Activated CD8-positive, alpha-beta memory T cell treated with anti-CD3 and anti-CD28 coated beads, Interleukin-2, amount 50 U/mL, for 1 hour (primary cell): Measurements from ENCODE around the gene CYSLTR1.
A peak's percentile ranks its signal among the peaks of the same experiment; 100 is the strongest.
"Not testable (repeated sequence)": the region's sequence is repeated elsewhere in the genome, so short reads cannot be mapped to it uniquely, and the experiment has no call there.

Source experiments
- DNase-seq: peaks from one replicate; pipeline ENCODE4 v3.0.0-alpha.2; 2020; ENCODE audit errors: extremely low read depth

CYSLTR1 gene

DNA sequence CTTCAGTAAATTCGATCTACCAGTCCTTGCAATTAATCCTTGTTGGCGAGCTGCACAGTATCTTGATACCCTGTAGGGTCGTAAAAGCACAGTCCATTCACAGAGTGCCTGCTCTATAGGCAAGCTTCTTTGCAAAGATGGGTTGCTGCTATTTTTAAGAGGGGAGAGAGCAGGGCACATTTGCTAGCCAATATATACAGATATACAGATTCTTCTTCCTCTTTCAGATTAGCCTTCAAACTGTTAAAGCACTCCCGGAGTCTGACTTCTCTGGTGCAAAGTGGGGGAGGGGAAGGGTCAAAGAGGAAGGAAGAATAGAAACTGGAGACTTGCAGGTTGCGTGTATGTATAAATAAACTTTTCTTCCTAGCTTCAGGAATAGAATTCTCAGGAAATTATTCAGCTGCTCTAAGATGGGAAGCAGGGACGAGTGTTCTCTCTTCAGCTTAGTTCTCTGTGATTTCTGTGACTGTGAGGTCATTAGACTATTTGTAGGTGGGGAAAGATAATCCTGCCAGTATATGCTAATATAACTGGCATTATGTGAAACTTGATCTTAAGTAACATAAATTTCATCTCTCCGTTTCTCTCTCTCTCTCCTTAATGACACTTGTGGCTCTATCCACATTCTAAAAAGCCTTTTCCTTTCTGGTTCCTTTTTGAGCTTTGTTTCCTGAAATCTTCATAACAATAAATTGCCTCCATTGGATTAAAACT is at the start of gene CYSLTR1:
Gene CYSLTR1, minus strand, starts transcription at position 242 of the 717 bp plus-strand sequence. CDS start 53,865 bp downstream, outside the sequence.
- DNase-seq = no peak

GRCh38 chrX:78377186-78377585 is 49.8 kb upstream of the CYSLTR1 start:
- no peak for DNase-seq

DNA sequence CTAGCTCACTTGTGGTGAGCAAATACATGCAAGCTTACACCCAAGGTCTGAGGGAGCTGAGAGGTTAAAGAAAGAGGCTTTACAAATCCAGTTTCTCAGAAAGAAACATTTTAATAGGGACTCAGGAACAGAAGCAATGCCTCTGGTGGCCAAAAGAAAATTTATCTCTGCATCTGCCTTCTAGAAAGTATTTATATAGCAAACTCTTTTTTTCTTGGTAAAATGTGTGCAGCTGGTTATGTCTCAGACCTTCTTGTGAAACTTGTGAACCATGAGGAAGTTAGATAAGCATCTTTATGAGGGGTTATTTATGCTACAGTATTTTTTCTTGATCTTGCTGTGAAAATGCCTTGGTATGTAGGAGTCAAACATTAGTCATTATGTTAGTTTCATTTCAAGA is 48.5 kb upstream of the CYSLTR1 start:
- no peak for DNase-seq

GRCh38 chrX:78366576-78366975 is 39.2 kb upstream of the CYSLTR1 start:
- DNase-seq = no peak

- DNase-seq = no peak
These were observed 30.1 kb upstream of the CYSLTR1 start for GRCh38 chrX:78357342-78358055.

DNA sequence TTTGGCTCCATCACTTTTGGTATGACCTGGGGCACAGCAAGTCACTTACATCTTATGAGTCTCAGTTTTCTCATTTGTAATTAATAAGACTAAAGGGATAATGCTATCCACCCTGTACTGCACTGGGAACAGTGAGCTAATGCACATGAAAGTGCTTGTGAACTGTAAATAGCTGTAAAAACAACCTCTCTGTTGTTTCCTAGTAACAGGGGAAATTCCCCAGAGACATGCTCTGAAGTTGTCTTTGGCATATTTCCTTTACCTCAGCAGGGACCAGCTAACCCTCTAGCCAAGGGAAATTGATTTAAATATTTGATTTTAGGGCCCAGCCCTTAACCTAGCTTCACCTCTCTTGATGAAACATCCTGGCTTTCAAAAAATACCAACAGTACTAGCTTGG is 6.1 kb upstream of the CYSLTR1 start:
- no peak for DNase-seq

DNA sequence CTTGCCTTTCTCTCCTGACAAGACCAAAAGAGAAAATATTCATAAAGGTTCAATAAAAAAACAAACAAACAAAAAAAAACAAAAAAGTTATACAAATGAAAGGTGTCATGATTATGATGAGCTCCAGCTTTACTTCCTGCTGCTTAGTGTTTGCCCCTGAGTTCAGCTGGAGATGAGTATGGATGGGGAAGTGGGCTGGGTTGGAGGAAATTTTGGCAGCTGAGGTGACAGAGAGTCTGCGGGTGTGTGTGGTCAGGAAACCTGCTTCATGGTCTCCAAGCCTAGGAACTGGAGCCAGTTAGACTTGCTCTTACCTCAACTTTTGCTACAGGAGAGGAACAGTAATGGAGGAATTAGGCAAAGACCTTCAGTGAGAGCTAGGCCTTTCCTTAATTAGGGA is 4.3 kb upstream of the CYSLTR1 start:
- DNase-seq = no peak

GRCh38 chrX:78330540-78330939 is 3.1 kb upstream of the CYSLTR1 start:
- no peak for DNase-seq

DNA sequence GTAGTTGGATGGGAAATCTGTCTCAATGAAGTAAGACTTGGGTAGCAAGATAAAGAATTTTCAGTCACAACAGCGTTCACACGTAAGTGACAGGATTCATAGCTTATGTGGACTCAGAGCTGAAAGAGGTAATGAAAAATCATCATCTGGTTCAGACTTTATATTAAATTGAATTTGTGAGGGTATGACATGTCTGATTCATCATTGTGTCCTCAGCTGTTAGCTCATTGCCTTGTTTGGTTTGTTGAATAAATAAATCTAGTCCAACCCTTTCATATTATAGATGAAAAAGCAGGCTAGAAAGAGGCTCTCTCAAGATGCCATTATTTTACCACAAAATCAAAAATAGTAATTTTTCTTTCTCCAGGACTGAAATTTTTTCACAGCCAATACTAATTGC is 2.7 kb upstream of the CYSLTR1 start:
- no peak for DNase-seq

GRCh38 chrX:78329486-78329885 is 2.1 kb upstream of the CYSLTR1 start:
- DNase-seq = no peak

DNA sequence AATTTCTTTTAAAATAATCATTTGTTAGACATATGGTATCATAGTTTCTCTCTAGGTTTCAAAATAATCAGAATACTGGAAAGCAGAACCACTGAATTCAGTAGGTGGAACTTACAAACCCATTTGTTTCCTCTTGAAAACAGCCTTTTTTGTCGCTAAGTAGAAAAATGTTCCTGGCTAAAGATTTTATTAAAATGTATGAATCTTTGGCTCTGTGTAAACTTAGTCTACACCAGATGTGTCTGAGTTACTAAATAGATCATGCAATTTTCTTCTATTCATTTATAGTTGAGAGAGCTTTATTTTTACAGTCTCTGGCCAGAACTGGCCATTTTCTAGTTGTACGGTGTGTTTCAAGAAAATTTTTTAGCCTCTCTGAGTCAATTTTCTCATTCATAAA is 1.0 kb downstream of the CYSLTR1 start:
- DNase-seq = no peak

- no peak for DNase-seq
These were observed 4.5 kb downstream of the CYSLTR1 start for GRCh38 chrX:78322863-78323262.

GRCh38 chrX:78321809-78322208 is 5.6 kb downstream of the CYSLTR1 start:
- DNase-seq = peak; percentile 18

GRCh38 chrX:78316265-78316664 is 11.1 kb downstream of the CYSLTR1 start:
- DNase-seq = no peak

DNA sequence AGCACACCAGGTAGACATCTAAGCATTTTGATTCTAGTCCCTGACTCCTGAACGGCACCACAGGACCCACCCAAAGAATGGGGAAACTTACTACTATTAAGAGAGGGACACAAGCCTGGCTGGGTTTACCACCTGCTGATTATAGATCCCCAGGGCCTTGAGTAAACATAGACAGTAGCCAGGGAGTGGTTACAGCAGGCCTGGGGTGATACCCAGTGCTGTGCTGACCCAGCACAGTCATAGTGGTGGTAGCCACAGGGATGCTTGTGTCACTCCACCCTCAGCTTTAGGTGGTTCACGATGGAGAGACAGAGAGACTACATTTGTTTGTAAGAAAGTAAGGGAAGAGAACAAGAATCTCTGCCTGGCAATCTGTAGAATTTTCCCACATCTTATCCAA is 11.7 kb downstream of the CYSLTR1 start:
- DNase-seq = no peak

DNA sequence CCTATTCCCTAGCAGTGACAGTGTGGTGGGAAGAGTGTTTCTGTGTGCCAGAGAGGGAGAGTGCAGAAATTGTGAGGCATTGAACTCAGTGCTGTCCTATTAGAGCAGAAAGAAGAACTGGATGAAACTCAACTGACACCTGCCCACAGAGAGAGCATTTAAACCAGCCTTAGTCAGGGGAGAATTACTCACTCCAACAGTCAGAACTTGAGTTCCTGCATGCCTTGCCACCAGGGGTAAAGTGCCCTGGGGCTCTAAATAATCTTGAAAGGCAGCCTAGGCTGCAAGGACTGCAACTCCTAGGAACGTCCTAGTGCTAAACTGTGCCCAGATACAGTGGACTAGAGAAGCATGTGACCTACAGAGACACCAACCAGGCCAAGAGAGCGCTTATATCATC is 12.8 kb downstream of the CYSLTR1 start:
- DNase-seq = no peak

DNA sequence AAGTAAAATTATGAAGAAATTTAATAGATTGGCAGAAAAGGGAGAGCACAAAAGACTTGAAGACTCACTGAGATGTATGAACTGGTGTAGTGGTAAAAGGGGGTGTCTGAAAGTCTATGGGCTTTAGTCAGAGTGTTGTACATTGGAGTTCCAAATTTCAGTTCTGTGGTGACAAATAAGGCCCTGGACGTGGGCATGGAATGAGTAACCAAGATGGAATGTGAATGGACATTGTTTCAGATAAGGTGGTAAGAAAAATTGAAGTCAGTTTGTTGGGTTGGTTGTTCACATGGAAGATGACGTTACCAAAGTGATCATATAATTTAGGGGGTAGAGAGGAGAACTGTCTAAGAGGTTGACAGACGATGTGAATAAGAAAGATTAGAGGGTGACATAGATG is 13.9 kb downstream of the CYSLTR1 start:
- DNase-seq = no peak

- no peak for DNase-seq
These were observed 19.7 kb downstream of the CYSLTR1 start for GRCh38 chrX:78307665-78308064.

GRCh38 chrX:78303086-78303485 is 24.3 kb downstream of the CYSLTR1 start:
- DNase-seq = no peak

GRCh38 chrX:78300933-78301332 is 26.5 kb downstream of the CYSLTR1 start:
- DNase-seq = not testable (repeated sequence)

GRCh38 chrX:78283511-78283910 is 43.9 kb downstream of the CYSLTR1 start:
- DNase-seq = no peak

DNA sequence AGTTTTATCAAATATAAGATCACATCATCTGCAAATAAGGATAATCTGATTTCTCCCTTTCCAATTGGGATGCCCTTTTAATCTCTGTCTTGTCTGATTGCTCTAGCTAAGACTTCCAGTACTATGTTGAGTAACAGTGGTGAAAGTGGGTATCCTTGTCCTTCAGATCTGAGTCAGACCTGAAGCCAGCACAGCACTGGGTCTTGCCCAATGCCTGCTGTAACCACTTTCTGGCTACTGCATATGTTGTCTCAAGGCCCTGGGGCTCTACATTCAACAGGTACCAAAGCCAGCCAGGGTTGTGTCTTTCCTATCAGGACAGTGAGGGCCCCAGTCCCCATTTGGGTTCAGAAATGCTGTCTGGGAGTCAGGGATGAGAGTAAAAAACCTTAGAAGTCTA is 90.3 kb downstream of the CYSLTR1 start:
- no peak for DNase-seq

- DNase-seq = not testable (repeated sequence)
These were observed 101.4 kb downstream of the CYSLTR1 start for GRCh38 chrX:78226047-78226446.
